HEK293 (cell line): ENCODE measurements around the gene RHOU.
A peak's percentile ranks its signal among the peaks of the same experiment; 100 is the strongest.

Experiments used
- BCL11A ChIP-seq: fragments of 450-650 bp; formaldehyde crosslinking; IDR thresholded peaks from 2 replicates; pipeline ENCODE4 v1.5.1; 2016; ENCODE audit warnings: low read depth, missing biosample characterization, missing genetic modification characterization
- GLIS2 ChIP-seq: fragments of 450-650 bp; formaldehyde crosslinking; IDR thresholded peaks from 2 replicates; pipeline ENCODE4 v1.5.1; 2016; ENCODE audit warnings: missing biosample characterization, missing genetic modification characterization
- PRDM1 ChIP-seq: fragments of 450-650 bp; formaldehyde crosslinking; IDR thresholded peaks from 2 replicates; pipeline ENCODE4; 2016; ENCODE audit warnings: missing biosample characterization, missing genetic modification characterization
- SP7 ChIP-seq: fragments of 450-650 bp; formaldehyde crosslinking; IDR thresholded peaks from 2 replicates; pipeline ENCODE4 v1.5.1; 2016; ENCODE audit warnings: missing biosample characterization, missing genetic modification characterization
- ZBTB1 ChIP-seq: fragments of 450-650 bp; formaldehyde crosslinking; IDR thresholded peaks from 2 replicates; pipeline ENCODE4 v1.5.1; 2016; ENCODE audit warnings: missing biosample characterization, missing genetic modification characterization
- ZBTB44 ChIP-seq: fragments of 450-650 bp; IDR thresholded peaks from 2 replicates; pipeline ENCODE4 v1.5.1; 2018; ENCODE audit warnings: missing biosample characterization, mild to moderate bottlenecking, missing genetic modification characterization
- ZNF292 ChIP-seq: fragments of 450-650 bp; formaldehyde crosslinking; IDR thresholded peaks from 2 replicates; pipeline ENCODE4 v1.5.1; 2016; ENCODE audit warnings: low read depth, missing biosample characterization, missing genetic modification characterization, borderline replicate concordance
- ZNF324 ChIP-seq: fragments of 450-650 bp; formaldehyde crosslinking; IDR thresholded peaks from 2 replicates; pipeline ENCODE4 v1.5.1; 2016; ENCODE audit warnings: missing biosample characterization, missing genetic modification characterization
- ZNF341 ChIP-seq: fragments of 450-650 bp; formaldehyde crosslinking; IDR thresholded peaks from 2 replicates; pipeline ENCODE4; 2016; ENCODE audit warnings: low read depth, missing biosample characterization, missing genetic modification characterization
- ZNF423 ChIP-seq: fragments of 450-650 bp; formaldehyde crosslinking; IDR thresholded peaks from 2 replicates; pipeline ENCODE4 v1.5.1; 2016; ENCODE audit warnings: missing biosample characterization, missing genetic modification characterization
- ZNF449 ChIP-seq: fragments of 450-650 bp; formaldehyde crosslinking; IDR thresholded peaks from 2 replicates; pipeline ENCODE4 v1.5.1; 2017; ENCODE audit warnings: missing biosample characterization, mild to moderate bottlenecking, missing genetic modification characterization, moderate library complexity
- ZNF518A ChIP-seq: fragments of 450-650 bp; formaldehyde crosslinking; conservative IDR thresholded peaks from 2 replicates; pipeline ENCODE4 v1.5.1; 2016; ENCODE audit warnings: low read depth, missing biosample characterization, missing genetic modification characterization
- ZNF580 ChIP-seq: fragments of 450-650 bp; formaldehyde crosslinking; IDR thresholded peaks from 2 replicates; pipeline ENCODE4 v1.5.1; 2016; ENCODE audit warnings: missing biosample characterization, missing genetic modification characterization
- ZNF623 ChIP-seq: fragments of 450-650 bp; formaldehyde crosslinking; IDR thresholded peaks from 2 replicates; pipeline ENCODE4 v1.5.1; 2016; ENCODE audit warnings: missing biosample characterization, missing genetic modification characterization
- ZNF639 ChIP-seq: fragments of 450-650 bp; formaldehyde crosslinking; IDR thresholded peaks from 2 replicates; pipeline ENCODE4 v1.5.1; 2016; ENCODE audit warnings: missing biosample characterization, missing genetic modification characterization
- ZNF692 ChIP-seq: fragments of 450-650 bp; formaldehyde crosslinking; IDR thresholded peaks from 2 replicates; pipeline ENCODE4 v1.5.1; 2016; ENCODE audit warnings: missing biosample characterization, missing genetic modification characterization
- ZNF76 ChIP-seq: fragments of 450-650 bp; formaldehyde crosslinking; IDR thresholded peaks from 2 replicates; pipeline ENCODE4; 2016; ENCODE audit warnings: low read depth, missing biosample characterization, missing genetic modification characterization, borderline replicate concordance
- ZNF843 ChIP-seq: fragments of 450-650 bp; formaldehyde crosslinking; IDR thresholded peaks from 2 replicates; pipeline ENCODE4 v1.5.1; 2016; ENCODE audit warnings: missing biosample characterization, missing genetic modification characterization
- ZSCAN16 ChIP-seq: fragments of 450-650 bp; formaldehyde crosslinking; IDR thresholded peaks from 2 replicates; pipeline ENCODE4 v1.5.1; 2016; ENCODE audit warnings: missing biosample characterization, missing genetic modification characterization

Gene RHOU

GRCh38 chr1:228781161-228781808, 46.0 kb downstream of the RHOU start (continued):
- TF ChIP-seq ZNF518A (peak; percentile 50; the same call in 1 of the 2 replicates), ZNF423 (tag by site-specific recombination) (no peak; the same call in 1 of the 2 replicates), PRDM1 (tag by site-specific recombination) (no peak), ZNF580 (peak; percentile 87), ZNF449 (peak; percentile 77; the same call in 1 of the 2 replicates), ZBTB44 (tag by site-specific recombination) (no peak), BCL11A (tag by site-specific recombination) (peak; percentile 99), ZNF623 (tag by site-specific recombination) (peak; percentile 32; the same call in 1 of the 2 replicates), ZNF324 (tag by site-specific recombination) (peak; percentile 85), ZNF639 (peak; percentile 94), ZNF292 (tag by site-specific recombination) (no peak), SP7 (tag by site-specific recombination) (peak; percentile 99), ZNF843 (tag by site-specific recombination) (peak; percentile 98), ZSCAN16 (tag by site-specific recombination) (peak; percentile 85), ZNF341 (tag by site-specific recombination) (peak; percentile 82), ZNF692 (tag by site-specific recombination) (peak; percentile 87), ZNF76 (tag by site-specific recombination) (no peak; the same call in 1 of the 2 replicates), ZBTB1 (tag by site-specific recombination) (peak; percentile 92; the same call in 1 of the 2 replicates), GLIS2 (tag by site-specific recombination) (peak; percentile 66)
